NCI-H82 (cell line): Measurements from ENCODE around the gene PLEKHM2.
"Not testable (repeated sequence)": the region's sequence is repeated elsewhere in the genome, so short reads cannot be mapped to it uniquely, and the experiment has no call there.

Experiments
- DNase-seq: peaks from one replicate; lab custom pipeline; 2025; lab: John Stamatoyannopoulos, UW

Gene PLEKHM2

GRCh38 chr1:15684042-15684461, at the start of gene PLEKHM2:
Gene PLEKHM2, plus strand, starts transcription at chr1:15684320. Its CDS starts 239 bp downstream, at chr1:15684559.
- DNase-seq: peak; percentile 62

GRCh38 chr1:15636436-15636835, 47.7 kb upstream of the PLEKHM2 start:
- no peak for DNase-seq

- no peak for DNase-seq
Observed at GRCh38 chr1:15637826-15638225, 46.3 kb upstream of the PLEKHM2 start.

GRCh38 chr1:15639262-15639661, 44.9 kb upstream of the PLEKHM2 start:
- DNase-seq: no peak

GRCh38 chr1:15639931-15640330, 44.2 kb upstream of the PLEKHM2 start:
- no peak for DNase-seq

GRCh38 chr1:15640667-15641066, 43.5 kb upstream of the PLEKHM2 start:
- no peak for DNase-seq

GRCh38 chr1:15649937-15650336, 34.2 kb upstream of the PLEKHM2 start:
- DNase-seq: no peak

- no peak for DNase-seq
Observed at GRCh38 chr1:15650433-15650832, 33.7 kb upstream of the PLEKHM2 start.

- not testable (repeated sequence) for DNase-seq
Observed at GRCh38 chr1:15652130-15652529, 32.0 kb upstream of the PLEKHM2 start.

- no peak for DNase-seq
Observed at GRCh38 chr1:15654091-15654690, 29.9 kb upstream of the PLEKHM2 start.

GRCh38 chr1:15656464-15656863, 27.7 kb upstream of the PLEKHM2 start:
- DNase-seq: no peak

- no peak for DNase-seq
Observed at GRCh38 chr1:15657021-15657420, 27.1 kb upstream of the PLEKHM2 start.

GRCh38 chr1:15660151-15660550, 24.0 kb upstream of the PLEKHM2 start:
- no peak for DNase-seq

GRCh38 chr1:15662477-15662876, 21.6 kb upstream of the PLEKHM2 start:
- no peak for DNase-seq

- no peak for DNase-seq
Observed at GRCh38 chr1:15663925-15664324, 20.2 kb upstream of the PLEKHM2 start.

GRCh38 chr1:15667362-15667761, 16.8 kb upstream of the PLEKHM2 start:
- peak; percentile 42 for DNase-seq

- DNase-seq: no peak
Observed at GRCh38 chr1:15668089-15668754, 15.9 kb upstream of the PLEKHM2 start.

- DNase-seq: no peak
Observed at GRCh38 chr1:15669074-15669473, 15.0 kb upstream of the PLEKHM2 start.

- no peak for DNase-seq
Observed at GRCh38 chr1:15669864-15670263, 14.3 kb upstream of the PLEKHM2 start.

- no peak for DNase-seq
Observed at GRCh38 chr1:15671430-15671829, 12.7 kb upstream of the PLEKHM2 start.

GRCh38 chr1:15674386-15675159, 9.5 kb upstream of the PLEKHM2 start:
- DNase-seq: peak; percentile 23

GRCh38 chr1:15676010-15676409, 8.1 kb upstream of the PLEKHM2 start:
- DNase-seq: no peak
